HEK293 (cell line): ENCODE data around the gene CREG2.
A peak's percentile ranks its signal among the peaks of the same experiment; 100 is the strongest.

Experiments
- EGR2 ChIP-seq: fragments of 450-650 bp; formaldehyde crosslinking; IDR thresholded peaks from 2 replicates; pipeline ENCODE4 v1.5.1; 2016; ENCODE audit warnings: low read depth, missing biosample characterization, missing genetic modification characterization
- GLI4 ChIP-seq: fragments of 450-650 bp; formaldehyde crosslinking; IDR thresholded peaks from 2 replicates; pipeline ENCODE4 v1.5.1; 2016; ENCODE audit warnings: missing biosample characterization, missing genetic modification characterization
- GLIS1 ChIP-seq: fragments of 450-650 bp; formaldehyde crosslinking; IDR thresholded peaks from 2 replicates; pipeline ENCODE4 v1.5.1; 2016; ENCODE audit warnings: missing biosample characterization, missing genetic modification characterization
- HOXD13 ChIP-seq: sonication (generic); formaldehyde crosslinking; IDR thresholded peaks from 2 replicates; pipeline ENCODE4 v1.8.0; 2022; ENCODE audit warnings: missing genetic modification reagents, borderline replicate concordance
- KLF8 ChIP-seq: fragments of 450-650 bp; formaldehyde crosslinking; IDR thresholded peaks from 2 replicates; pipeline ENCODE4 v1.5.1; 2016; ENCODE audit warnings: missing biosample characterization, missing genetic modification characterization
- PRDM1 ChIP-seq: fragments of 450-650 bp; formaldehyde crosslinking; IDR thresholded peaks from 2 replicates; pipeline ENCODE4; 2016; ENCODE audit warnings: missing biosample characterization, missing genetic modification characterization
- SALL2 ChIP-seq: fragments of 450-650 bp; formaldehyde crosslinking; IDR thresholded peaks from 2 replicates; pipeline ENCODE4 v1.5.0; 2017; ENCODE audit warnings: missing biosample characterization, mild to moderate bottlenecking, missing genetic modification characterization, borderline replicate concordance
- SCRT2 ChIP-seq: fragments of 450-650 bp; formaldehyde crosslinking; IDR thresholded peaks from 2 replicates; pipeline ENCODE4 v1.5.1; 2016; ENCODE audit warnings: missing biosample characterization, missing genetic modification characterization
- SP3 ChIP-seq: fragments of 450-650 bp; formaldehyde crosslinking; IDR thresholded peaks from 2 replicates; pipeline ENCODE4 v1.5.1; 2016; ENCODE audit warnings: missing biosample characterization, missing genetic modification characterization
- TRIM28 ChIP-seq: IDR thresholded peaks from 2 replicates; pipeline ENCODE4 v1.6.1; 2011; ENCODE audit warnings: low read length, control low read depth, borderline replicate concordance
- ZBTB17 ChIP-seq: fragments of 450-650 bp; formaldehyde crosslinking; IDR thresholded peaks from 2 replicates; pipeline ENCODE4 v1.5.1; 2016; ENCODE audit warnings: missing biosample characterization, missing genetic modification characterization
- ZBTB21 ChIP-seq: fragments of 450-650 bp; formaldehyde crosslinking; IDR thresholded peaks from 2 replicates; pipeline ENCODE4 v1.5.1; 2017; ENCODE audit warnings: missing biosample characterization, missing genetic modification characterization
- ZBTB26 ChIP-seq: fragments of 450-650 bp; formaldehyde crosslinking; optimal IDR thresholded peaks from 2 replicates; pipeline ENCODE3; 2016; ENCODE audit warnings: missing biosample characterization, mild to moderate bottlenecking, missing genetic modification characterization
- ZBTB8A ChIP-seq: fragments of 450-650 bp; formaldehyde crosslinking; IDR thresholded peaks from 2 replicates; pipeline ENCODE4 v1.5.1; 2016; ENCODE audit warnings: missing biosample characterization, missing genetic modification characterization
- ZFP37 ChIP-seq: fragments of 450-650 bp; formaldehyde crosslinking; IDR thresholded peaks from 2 replicates; pipeline ENCODE4 v1.5.1; 2016; ENCODE audit warnings: missing biosample characterization, missing genetic modification characterization
- ZNF138 ChIP-seq: fragments of 450-650 bp; formaldehyde crosslinking; IDR thresholded peaks from 2 replicates; pipeline ENCODE4 v1.5.1; 2016; ENCODE audit warnings: missing biosample characterization, missing genetic modification characterization, borderline replicate concordance
- ZNF239 ChIP-seq: fragments of 450-650 bp; formaldehyde crosslinking; IDR thresholded peaks from 2 replicates; pipeline ENCODE4 v1.5.1; 2016; ENCODE audit warnings: missing biosample characterization, missing genetic modification characterization
- ZNF302 ChIP-seq: fragments of 450-650 bp; formaldehyde crosslinking; IDR thresholded peaks from 2 replicates; pipeline ENCODE4 v1.5.1; 2016; ENCODE audit warnings: missing biosample characterization, missing genetic modification characterization, low read depth
- ZNF629 ChIP-seq: fragments of 450-650 bp; formaldehyde crosslinking; IDR thresholded peaks from 2 replicates; pipeline ENCODE4 v1.5.1; 2017; ENCODE audit warnings: missing biosample characterization, missing genetic modification characterization
- ZNF701 ChIP-seq: fragments of 450-650 bp; formaldehyde crosslinking; IDR thresholded peaks from 2 replicates; pipeline ENCODE4 v1.5.1; 2016; ENCODE audit warnings: missing biosample characterization, missing genetic modification characterization
- TF ChIP-seq, protein P1 (sequence below): sonication (generic); formaldehyde crosslinking; IDR thresholded peaks from 2 replicates; pipeline ENCODE4 v1.8.1; 2022; ENCODE audit warnings: mild to moderate bottlenecking, moderate library complexity, missing genetic modification reagents
- TF ChIP-seq, protein P2 (sequence below): fragments of 450-650 bp; formaldehyde crosslinking; IDR thresholded peaks from 2 replicates; pipeline ENCODE4 v1.5.1; 2016; ENCODE audit warnings: missing biosample characterization, missing genetic modification characterization
- TF ChIP-seq, protein P3 (sequence below): fragments of 450-650 bp; formaldehyde crosslinking; IDR thresholded peaks from 2 replicates; pipeline ENCODE4 v1.5.1; 2016; ENCODE audit warnings: missing biosample characterization, missing genetic modification characterization
- TF ChIP-seq, protein P4 (sequence below): fragments of 450-650 bp; formaldehyde crosslinking; IDR thresholded peaks from 2 replicates; pipeline ENCODE4 v1.5.1; 2016; ENCODE audit warnings: missing biosample characterization, missing genetic modification characterization
- TF ChIP-seq, protein P5 (sequence below): fragments of 450-650 bp; formaldehyde crosslinking; IDR thresholded peaks from 2 replicates; pipeline ENCODE4 v1.5.1; 2016; ENCODE audit warnings: missing biosample characterization, missing genetic modification characterization

The CREG2 gene

GRCh38 chr2:101308432-101309210, 78.7 kb downstream of the CREG2 start, which contains the start of gene RNF149 (continued):
- TF ChIP-seq SP3 (tag by site-specific recombination) = peak; percentile 79
- 0 out of 2 replicates have a peak, but pooled peaks have one; percentile 22 for TF ChIP-seq GLI4
- TF ChIP-seq ZFP37 (tag by site-specific recombination) = 0 out of 2 replicates have a peak, but pooled peaks have one; percentile 55
- no peak for TF ChIP-seq ZNF701 (tag by site-specific recombination)
- TF ChIP-seq, protein P1, sequence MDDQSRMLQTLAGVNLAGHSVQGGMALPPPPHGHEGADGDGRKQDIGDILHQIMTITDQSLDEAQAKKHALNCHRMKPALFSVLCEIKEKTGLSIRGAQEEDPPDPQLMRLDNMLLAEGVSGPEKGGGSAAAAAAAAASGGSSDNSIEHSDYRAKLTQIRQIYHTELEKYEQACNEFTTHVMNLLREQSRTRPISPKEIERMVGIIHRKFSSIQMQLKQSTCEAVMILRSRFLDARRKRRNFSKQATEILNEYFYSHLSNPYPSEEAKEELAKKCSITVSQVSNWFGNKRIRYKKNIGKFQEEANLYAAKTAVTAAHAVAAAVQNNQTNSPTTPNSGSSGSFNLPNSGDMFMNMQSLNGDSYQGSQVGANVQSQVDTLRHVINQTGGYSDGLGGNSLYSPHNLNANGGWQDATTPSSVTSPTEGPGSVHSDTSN (CRISPR knock-in tag) = peak; percentile 78; the same call in 1 of the 2 replicates
- no peak for TF ChIP-seq ZNF138 (tag by site-specific recombination)
- TF ChIP-seq, protein P2, sequence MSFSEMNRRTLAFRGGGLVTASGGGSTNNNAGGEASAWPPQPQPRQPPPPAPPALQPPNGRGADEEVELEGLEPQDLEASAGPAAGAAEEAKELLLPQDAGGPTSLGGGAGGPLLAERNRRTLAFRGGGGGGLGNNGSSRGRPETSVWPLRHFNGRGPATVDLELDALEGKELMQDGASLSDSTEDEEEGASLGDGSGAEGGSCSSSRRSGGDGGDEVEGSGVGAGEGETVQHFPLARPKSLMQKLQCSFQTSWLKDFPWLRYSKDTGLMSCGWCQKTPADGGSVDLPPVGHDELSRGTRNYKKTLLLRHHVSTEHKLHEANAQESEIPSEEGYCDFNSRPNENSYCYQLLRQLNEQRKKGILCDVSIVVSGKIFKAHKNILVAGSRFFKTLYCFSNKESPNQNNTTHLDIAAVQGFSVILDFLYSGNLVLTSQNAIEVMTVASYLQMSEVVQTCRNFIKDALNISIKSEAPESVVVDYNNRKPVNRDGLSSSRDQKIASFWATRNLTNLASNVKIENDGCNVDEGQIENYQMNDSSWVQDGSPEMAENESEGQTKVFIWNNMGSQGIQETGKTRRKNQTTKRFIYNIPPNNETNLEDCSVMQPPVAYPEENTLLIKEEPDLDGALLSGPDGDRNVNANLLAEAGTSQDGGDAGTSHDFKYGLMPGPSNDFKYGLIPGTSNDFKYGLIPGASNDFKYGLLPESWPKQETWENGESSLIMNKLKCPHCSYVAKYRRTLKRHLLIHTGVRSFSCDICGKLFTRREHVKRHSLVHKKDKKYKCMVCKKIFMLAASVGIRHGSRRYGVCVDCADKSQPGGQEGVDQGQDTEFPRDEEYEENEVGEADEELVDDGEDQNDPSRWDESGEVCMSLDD = peak; percentile 52; the same call in 1 of the 2 replicates
- peak; percentile 62 for TF ChIP-seq ZBTB8A (tag by site-specific recombination)
- TF ChIP-seq HOXD13 (CRISPR knock-in tag) = no peak
- no peak for TF ChIP-seq ZNF629 (tag by site-specific recombination)
- no peak for TF ChIP-seq SCRT2 (tag by site-specific recombination)
- TF ChIP-seq ZBTB26 = peak; percentile 96
- TF ChIP-seq TRIM28 = peak; percentile 67; the same call in 1 of the 2 replicates
- TF ChIP-seq EGR2 (tag by site-specific recombination) = no peak
- TF ChIP-seq, protein P3, sequence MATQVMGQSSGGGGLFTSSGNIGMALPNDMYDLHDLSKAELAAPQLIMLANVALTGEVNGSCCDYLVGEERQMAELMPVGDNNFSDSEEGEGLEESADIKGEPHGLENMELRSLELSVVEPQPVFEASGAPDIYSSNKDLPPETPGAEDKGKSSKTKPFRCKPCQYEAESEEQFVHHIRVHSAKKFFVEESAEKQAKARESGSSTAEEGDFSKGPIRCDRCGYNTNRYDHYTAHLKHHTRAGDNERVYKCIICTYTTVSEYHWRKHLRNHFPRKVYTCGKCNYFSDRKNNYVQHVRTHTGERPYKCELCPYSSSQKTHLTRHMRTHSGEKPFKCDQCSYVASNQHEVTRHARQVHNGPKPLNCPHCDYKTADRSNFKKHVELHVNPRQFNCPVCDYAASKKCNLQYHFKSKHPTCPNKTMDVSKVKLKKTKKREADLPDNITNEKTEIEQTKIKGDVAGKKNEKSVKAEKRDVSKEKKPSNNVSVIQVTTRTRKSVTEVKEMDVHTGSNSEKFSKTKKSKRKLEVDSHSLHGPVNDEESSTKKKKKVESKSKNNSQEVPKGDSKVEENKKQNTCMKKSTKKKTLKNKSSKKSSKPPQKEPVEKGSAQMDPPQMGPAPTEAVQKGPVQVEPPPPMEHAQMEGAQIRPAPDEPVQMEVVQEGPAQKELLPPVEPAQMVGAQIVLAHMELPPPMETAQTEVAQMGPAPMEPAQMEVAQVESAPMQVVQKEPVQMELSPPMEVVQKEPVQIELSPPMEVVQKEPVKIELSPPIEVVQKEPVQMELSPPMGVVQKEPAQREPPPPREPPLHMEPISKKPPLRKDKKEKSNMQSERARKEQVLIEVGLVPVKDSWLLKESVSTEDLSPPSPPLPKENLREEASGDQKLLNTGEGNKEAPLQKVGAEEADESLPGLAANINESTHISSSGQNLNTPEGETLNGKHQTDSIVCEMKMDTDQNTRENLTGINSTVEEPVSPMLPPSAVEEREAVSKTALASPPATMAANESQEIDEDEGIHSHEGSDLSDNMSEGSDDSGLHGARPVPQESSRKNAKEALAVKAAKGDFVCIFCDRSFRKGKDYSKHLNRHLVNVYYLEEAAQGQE (tag by site-specific recombination) = peak; percentile 19; the same call in 1 of the 2 replicates
- TF ChIP-seq GLIS1 (tag by site-specific recombination) = no peak; the same call in 1 of the 2 replicates
- peak; percentile 37; the same call in 1 of the 2 replicates for TF ChIP-seq ZBTB17 (tag by site-specific recombination)
- no peak for TF ChIP-seq PRDM1
- TF ChIP-seq, protein P4, sequence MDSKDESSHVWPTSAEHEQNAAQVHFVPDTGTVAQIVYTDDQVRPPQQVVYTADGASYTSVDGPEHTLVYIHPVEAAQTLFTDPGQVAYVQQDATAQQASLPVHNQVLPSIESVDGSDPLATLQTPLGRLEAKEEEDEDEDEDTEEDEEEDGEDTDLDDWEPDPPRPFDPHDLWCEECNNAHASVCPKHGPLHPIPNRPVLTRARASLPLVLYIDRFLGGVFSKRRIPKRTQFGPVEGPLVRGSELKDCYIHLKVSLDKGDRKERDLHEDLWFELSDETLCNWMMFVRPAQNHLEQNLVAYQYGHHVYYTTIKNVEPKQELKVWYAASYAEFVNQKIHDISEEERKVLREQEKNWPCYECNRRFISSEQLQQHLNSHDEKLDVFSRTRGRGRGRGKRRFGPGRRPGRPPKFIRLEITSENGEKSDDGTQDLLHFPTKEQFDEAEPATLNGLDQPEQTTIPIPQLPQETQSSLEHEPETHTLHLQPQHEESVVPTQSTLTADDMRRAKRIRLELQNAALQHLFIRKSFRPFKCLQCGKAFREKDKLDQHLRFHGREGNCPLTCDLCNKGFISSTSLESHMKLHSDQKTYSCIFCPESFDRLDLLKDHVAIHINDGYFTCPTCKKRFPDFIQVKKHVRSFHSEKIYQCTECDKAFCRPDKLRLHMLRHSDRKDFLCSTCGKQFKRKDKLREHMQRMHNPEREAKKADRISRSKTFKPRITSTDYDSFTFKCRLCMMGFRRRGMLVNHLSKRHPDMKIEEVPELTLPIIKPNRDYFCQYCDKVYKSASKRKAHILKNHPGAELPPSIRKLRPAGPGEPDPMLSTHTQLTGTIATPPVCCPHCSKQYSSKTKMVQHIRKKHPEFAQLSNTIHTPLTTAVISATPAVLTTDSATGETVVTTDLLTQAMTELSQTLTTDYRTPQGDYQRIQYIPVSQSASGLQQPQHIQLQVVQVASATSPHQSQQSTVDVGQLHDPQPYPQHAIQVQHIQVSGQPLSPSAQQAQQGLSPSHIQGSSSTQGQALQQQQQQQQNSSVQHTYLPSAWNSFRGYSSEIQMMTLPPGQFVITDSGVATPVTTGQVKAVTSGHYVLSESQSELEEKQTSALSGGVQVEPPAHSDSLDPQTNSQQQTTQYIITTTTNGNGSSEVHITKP = peak; percentile 89
- TF ChIP-seq KLF8 (tag by site-specific recombination) = peak; percentile 37; the same call in 1 of the 2 replicates
- no peak for TF ChIP-seq ZBTB21 (tag by site-specific recombination)
- TF ChIP-seq SALL2 (tag by site-specific recombination) = no peak
- TF ChIP-seq, protein P5, sequence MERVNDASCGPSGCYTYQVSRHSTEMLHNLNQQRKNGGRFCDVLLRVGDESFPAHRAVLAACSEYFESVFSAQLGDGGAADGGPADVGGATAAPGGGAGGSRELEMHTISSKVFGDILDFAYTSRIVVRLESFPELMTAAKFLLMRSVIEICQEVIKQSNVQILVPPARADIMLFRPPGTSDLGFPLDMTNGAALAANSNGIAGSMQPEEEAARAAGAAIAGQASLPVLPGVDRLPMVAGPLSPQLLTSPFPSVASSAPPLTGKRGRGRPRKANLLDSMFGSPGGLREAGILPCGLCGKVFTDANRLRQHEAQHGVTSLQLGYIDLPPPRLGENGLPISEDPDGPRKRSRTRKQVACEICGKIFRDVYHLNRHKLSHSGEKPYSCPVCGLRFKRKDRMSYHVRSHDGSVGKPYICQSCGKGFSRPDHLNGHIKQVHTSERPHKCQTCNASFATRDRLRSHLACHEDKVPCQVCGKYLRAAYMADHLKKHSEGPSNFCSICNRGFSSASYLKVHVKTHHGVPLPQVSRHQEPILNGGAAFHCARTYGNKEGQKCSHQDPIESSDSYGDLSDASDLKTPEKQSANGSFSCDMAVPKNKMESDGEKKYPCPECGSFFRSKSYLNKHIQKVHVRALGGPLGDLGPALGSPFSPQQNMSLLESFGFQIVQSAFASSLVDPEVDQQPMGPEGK (tag by site-specific recombination) = peak; percentile 61; the same call in 1 of the 2 replicates
- TF ChIP-seq ZNF302 = no peak
- TF ChIP-seq ZNF239 (tag by site-specific recombination) = no peak
